A549 treated with AZD9567 at 1 μM for 4 hours (cell line): ENCODE measurements around the gene WIPF2. TPM values are rescaled to one million over a fixed set of nuclear protein-coding genes. Genes with fewer than 3 reads are reported as not detected.

ENCODE experiments used
- total RNA-seq: library from RNA; stranded (reverse); fragments of 200-300 nt; extraction: Qiagen RNA extraction; gene quantifications from 5 replicates; pipeline ENCODE4 v1.2.3, GENCODE V29; 2022; ENCODE audit not compliant: insufficient read depth

Gene WIPF2
- total RNA-seq = 18.6 to 22.4 TPM (median 21.0 TPM) in 5 replicates

DNA sequence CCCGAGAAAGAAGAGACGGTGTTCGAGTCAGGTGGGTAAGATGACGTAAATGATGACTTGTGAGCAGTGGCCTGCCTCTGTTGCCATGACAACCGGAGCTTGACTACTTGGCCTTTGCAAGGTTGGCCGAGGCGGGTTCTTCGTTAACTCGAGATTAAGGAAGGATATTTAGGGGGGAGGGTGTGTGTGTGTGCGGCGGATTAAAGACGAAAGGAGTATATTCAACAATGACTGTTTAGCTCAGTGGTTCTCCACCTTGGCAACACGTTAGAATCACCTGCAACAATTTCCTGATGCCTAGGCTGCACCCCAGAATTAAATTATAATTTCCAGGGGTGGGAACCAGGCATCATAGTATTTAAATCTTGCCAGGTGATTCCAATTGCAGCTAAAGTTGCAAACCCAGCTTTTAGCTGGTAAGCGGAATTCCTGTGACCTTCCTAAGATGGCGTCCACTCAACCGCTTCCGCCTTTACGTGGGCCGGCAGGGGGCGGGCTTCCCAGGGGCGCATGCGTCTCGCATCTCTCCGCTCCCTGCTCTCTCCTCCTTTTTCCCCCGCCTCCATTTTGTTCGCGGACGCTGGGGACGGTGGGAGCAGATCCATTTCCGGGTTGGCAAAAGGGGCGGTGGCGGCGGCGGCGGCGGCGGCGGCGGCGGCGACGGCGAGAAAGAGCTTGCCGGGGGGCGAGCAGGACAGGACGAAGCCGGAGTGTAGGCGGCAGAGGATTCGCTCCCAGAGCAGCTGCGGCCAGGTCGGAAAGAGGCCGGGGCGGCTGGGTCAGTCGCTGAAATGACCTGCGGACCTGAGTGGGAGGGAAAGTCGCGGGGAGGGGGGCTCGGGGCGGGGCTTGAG lies at the start of gene WIPF2:
Gene WIPF2, plus strand, starts transcription at position 565 of the 854 bp plus-strand sequence. CDS start 37,156 bp downstream, outside the sequence.

DNA sequence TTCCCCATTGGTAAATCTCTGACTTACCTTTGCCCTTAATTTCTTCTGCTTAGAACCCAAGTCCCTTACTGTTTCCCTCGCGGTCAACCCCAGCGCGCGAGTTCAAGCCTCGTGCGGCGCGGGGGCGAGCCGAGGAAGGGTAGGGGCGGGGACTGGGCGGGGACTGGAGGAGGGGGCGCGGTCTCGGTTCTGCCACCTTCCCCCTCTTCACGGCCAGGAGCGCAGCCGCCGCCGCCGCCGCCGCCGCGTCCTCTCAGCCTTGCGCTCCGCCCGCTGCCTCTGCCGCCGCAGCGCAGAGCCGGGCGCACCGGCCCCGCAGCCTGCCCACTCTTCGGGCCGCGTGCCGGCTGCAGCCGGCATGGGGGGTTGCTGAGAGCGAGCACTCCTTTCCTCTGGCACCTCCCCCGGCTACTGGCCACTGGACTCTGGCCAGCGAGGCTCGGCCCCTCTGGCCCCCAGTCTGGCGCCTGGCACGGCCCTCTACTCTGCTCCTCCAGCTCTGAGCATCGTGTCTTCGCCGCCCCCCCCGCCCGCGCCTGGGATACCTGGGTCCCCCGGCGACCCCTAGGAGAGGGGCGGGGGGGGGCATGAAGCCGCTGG lies 41.7 kb upstream of the WIPF2 start, which contains the start of gene RAPGEFL1:
Gene RAPGEFL1, plus strand, starts transcription at position 196 of the 600 bp plus-strand sequence. Its CDS starts 392 bp downstream, at position 588.

DNA sequence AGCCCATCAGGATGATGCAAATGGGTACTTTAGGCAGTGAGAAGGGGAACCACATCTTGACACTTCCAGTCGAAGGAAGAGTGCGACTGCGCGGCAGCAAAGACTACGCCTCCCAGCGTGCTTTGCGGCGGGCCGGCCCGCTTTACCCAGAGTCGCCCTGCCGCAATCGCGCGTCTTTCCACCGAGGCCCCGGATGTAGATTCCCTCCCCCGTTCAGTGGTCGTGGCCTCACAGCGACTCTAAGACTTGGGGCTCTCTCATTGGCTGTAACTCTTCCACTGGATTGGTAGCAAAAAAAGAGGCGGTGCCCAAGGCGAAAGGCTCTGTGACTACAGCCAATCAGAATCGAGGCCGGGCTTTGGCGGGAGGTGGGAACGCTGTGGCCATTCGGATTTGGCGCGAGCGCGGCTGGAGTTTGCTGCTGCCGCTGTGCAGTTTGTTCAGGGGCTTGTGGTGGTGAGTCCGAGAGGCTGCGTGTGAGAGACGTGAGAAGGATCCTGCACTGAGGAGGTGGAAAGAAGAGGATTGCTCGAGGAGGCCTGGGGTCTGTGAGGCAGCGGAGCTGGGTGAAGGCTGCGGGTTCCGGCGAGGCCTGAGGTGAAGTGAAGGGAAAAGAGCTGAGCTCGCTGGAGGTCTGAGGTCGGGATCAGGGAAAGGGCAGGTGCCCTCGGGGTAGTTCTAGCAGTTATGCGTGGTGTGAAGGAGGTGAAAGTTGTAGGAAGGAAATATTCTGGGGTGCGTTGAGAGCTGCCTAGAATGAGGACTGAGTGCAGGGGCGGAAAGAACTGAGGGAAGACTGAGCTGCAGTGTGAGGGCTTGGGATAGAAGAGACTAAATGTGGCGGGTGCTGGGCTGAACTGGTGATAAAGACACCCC lies 68.6 kb downstream of the WIPF2 start, which contains the start of gene CDC6:
Gene CDC6, plus strand, starts transcription at position 386 of the 876 bp plus-strand sequence. CDS start 1,542 bp downstream, outside the sequence.

DNA sequence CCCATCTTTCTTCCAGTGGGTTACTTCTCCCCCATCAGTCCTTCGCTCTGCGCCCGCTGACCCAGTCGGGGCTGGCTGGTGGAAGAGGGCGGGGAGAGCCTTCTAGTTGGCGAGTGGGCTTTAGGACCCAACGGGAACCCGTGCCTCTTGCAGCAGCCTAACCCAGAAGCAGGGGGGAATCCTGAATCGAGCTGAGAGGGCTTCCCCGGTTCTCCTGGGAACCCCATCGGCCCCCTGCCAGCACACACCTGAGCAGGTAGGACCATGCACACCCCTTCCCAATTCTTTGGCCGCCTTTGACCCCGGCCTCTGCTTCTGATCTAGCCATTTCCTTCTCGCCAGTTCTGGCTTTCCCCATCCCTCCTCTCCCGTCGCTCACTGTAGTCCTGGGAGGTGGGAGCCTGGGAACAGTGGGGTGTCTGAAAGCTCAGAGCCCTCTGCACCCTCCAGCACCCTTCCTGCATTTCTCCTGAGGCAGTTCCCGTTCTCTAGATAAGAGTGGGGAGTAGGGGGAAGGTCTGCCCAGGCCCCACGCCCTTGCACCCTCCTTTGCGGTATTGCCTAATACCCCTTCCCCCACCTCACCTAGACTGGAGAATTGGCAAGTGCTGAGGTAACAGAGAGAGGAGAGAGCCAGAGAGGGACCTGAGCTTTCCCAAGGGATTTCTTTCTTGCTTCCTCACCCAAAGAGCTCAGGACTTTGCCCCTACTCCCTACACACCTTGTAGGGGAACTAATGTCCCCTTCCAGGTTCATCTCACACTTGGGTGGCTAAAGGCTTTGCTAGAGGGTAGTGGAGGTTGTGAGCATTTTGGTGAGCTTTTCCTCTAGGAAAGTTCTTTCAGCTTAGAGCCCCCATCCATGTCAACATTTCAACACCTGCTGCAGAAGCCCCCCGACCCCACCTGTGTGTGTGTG lies 90.2 kb downstream of the WIPF2 start, which contains the start of gene RARA:
Gene RARA, plus strand, starts transcription at position 150 of the 918 bp plus-strand sequence. CDS start 22,039 bp downstream, outside the sequence.

Other genes with a start within 250 kb of the WIPF2 start
- 170 to 185 TPM (median 176 TPM) in 5 replicates for gene PSMD3, start 238.5 kb upstream of the WIPF2 start, total RNA-seq
- 0.26 to 0.56 TPM (median 0.43 TPM) in 4 of 5 replicates, not detected in the other for gene CSF3, start 203.9 kb upstream of the WIPF2 start, total RNA-seq
- gene MED24, start 164.9 kb upstream of the WIPF2 start, total RNA-seq = 47.9 to 56.6 TPM (median 52.6 TPM) in 5 replicates
- gene THRA, start 156.3 kb upstream of the WIPF2 start, total RNA-seq = 16.7 to 23.1 TPM (median 21.9 TPM) in 5 replicates
- 7.6 to 10.0 TPM (median 8.9 TPM) in 5 replicates for gene NR1D1, start 118.7 kb upstream of the WIPF2 start, total RNA-seq
- 51.6 to 59.8 TPM (median 59.0 TPM) in 5 replicates for gene MSL1, start 97.3 kb upstream of the WIPF2 start, total RNA-seq
- gene CASC3, start 78.8 kb upstream of the WIPF2 start, total RNA-seq = 47.1 to 48.2 TPM (median 47.7 TPM) in 5 replicates
- gene RAPGEFL1, start 41.8 kb upstream of the WIPF2 start, total RNA-seq = 3.7 to 4.6 TPM (median 3.7 TPM) in 5 replicates
- gene CDC6, start 68.6 kb downstream of the WIPF2 start, total RNA-seq = 55.2 to 75.3 TPM (median 58.9 TPM) in 5 replicates
- gene RARA, start 89.9 kb downstream of the WIPF2 start, total RNA-seq = 29.9 to 43.0 TPM (median 34.9 TPM) in 5 replicates
- gene GJD3, start 145.4 kb downstream of the WIPF2 start, total RNA-seq = 0.81 to 1.2 TPM (median 0.92 TPM) in 4 of 5 replicates, not detected in the other
- gene TOP2A, start 198.6 kb downstream of the WIPF2 start, total RNA-seq = 181 to 244 TPM (median 224 TPM) in 5 replicates
- gene IGFBP4, start 224.1 kb downstream of the WIPF2 start, total RNA-seq = 2,235 to 2,843 TPM (median 2,588 TPM) in 5 replicates